GM10266 (cell line): ENCODE measurements around the gene ADAMTS9.

ENCODE experiments used
- DNase-seq: peaks from one replicate; pipeline ENCODE4 v3.0.0; 2012; ENCODE audit errors: extremely low spot score
- CTCF ChIP-seq: IDR thresholded peaks from 2 replicates; pipeline ENCODE4 v1.5.1; 2012; ENCODE audit warnings: mild to moderate bottlenecking, low read depth; ENCODE audit not compliant: control insufficient read depth, insufficient read depth; ENCODE audit errors: missing control alignments

ADAMTS9 gene

GRCh38 chr3:64539451-64540196 is 148.2 kb downstream of the ADAMTS9 start:
- no peak for TF ChIP-seq CTCF
- no peak for DNase-seq

DNA sequence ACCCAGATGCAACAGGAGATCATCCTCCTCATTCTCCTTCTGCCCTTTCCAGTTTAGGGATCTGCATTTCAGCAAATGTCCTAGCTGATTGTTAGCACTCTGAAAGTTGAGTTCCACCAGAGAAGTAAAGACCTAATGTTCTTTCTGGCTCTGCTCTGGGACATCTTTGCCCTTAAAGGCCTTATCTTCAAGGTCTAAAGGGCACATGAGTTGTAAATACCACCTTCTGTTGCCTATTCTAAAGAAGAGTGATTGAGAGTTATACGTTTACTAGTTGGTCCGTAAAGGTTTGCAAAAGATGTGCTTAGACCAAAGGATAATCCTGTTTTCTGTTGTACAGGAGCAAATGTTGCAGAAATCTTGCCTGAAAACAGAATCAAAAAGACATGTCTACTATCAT is 151.6 kb downstream of the ADAMTS9 start:
- TF ChIP-seq CTCF, result no peak
- no peak for DNase-seq

DNA sequence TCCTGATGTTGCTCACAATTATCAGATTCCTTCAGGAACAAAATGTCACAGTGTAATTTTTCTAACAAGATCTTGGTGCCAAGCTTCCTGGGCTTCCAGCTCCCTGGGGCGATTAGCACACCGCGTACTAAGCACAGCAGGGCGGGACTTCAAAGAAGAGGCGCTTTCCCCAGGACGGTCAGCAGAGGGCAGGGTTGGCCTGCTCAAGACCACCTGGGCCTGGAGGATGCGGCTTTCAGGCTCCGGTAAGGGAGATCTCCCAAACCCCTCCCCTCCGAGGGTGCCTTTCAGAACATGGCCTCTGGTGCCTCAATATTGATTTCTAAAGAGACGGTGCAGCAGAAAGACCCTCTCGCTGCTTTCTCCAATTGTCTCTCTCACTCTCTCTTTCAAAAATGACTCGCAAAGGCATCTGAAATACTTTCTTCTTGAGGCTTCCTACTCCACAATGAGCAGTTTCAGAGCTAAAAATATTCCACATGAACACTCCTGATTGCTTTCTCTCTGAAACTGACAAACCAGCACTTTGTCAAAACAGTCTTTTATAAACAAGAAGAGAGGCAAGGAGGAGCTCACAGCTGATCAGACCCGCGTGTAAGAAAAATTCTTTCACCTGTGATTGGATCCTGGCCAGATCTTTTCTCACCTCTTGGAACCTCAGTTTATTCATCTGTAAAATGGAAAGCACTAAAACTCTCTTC is 154.0 kb downstream of the ADAMTS9 start:
- peak; percentile 64 for DNase-seq
- peak; percentile 83 for TF ChIP-seq CTCF

DNA sequence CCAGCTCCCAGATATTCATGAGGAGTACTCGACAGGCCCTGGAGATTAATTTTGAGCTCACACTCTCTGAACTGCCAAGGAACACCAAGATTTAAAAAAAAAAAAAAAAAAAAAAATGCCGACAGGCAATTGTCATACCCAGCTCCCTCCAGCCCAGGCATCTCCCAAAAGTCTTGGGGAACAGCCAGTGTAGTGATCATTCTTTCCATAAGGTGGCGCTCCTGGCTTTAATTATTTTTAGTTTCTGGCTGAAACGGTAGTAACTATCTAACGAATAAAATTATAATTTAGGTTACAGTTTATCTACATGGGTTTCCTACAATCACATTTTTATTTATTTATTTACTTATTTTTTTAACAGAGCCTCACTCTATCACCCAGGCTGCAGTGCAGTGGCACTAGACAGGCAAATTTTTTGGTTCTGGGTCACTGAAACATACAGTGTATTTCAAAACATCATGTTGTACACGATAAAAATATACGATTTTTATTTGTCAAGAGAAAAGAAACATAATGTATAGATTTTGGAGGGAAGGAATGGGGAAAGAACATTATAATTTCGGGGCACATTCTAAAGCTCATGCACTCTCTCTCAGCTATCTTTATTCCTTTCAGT is 157.3 kb downstream of the ADAMTS9 start:
- peak; percentile 17 for DNase-seq

GRCh38 chr3:64523324-64523723 is 164.5 kb downstream of the ADAMTS9 start:
- DNase-seq, result no peak
- TF ChIP-seq CTCF, result no peak

More for the DNA sequence above, 157.3 kb downstream of the ADAMTS9 start:
- peak; percentile 48 for TF ChIP-seq CTCF

GRCh38 chr3:64520334-64520733 is 167.5 kb downstream of the ADAMTS9 start:
- DNase-seq, result no peak
- no peak for TF ChIP-seq CTCF
